IgD-negative memory B cell (primary cell): ENCODE data around the gene NPAS3. TPM values are rescaled to one million over a fixed set of nuclear protein-coding genes. Genes with fewer than 3 reads are reported as not detected.

Experiments used
- H3K27ac Mint-ChIP-seq, 3 donors: one replicate each; pipeline ENCODE4 v1.8.0; 2020 to 2022; ENCODE audit warnings: mild to moderate bottlenecking in 3 of 3, mixed read lengths in 3 of 3, moderate library complexity in 1 of 3
- H3K27me3 Mint-ChIP-seq: one replicate; pipeline ENCODE4 v1.8.0; 2021; ENCODE audit warnings: mixed read lengths
- H3K36me3 Mint-ChIP-seq: one replicate; pipeline ENCODE4 v1.8.0; 2020; ENCODE audit warnings: mild to moderate bottlenecking, mixed read lengths
- H3K4me1 Mint-ChIP-seq, 3 donors: one replicate each; pipeline ENCODE4 v1.8.0; 2020 to 2022; ENCODE audit warnings: mixed read lengths in 3 of 3, mild to moderate bottlenecking in 1 of 3
- H3K4me3 Mint-ChIP-seq, 4 donors: one replicate each; pipeline ENCODE4 v1.8.0; 2020 to 2022; ENCODE audit warnings: mild to moderate bottlenecking in 4 of 4, mixed read lengths in 4 of 4, moderate library complexity in 3 of 4
- H3K9me3 Mint-ChIP-seq, 3 donors: one replicate each; pipeline ENCODE4 v1.8.0; 2020 to 2021; ENCODE audit warnings: mixed read lengths in 3 of 3, mild to moderate bottlenecking in 1 of 3
- polyA plus RNA-seq: library from polyadenylated mRNA; unstranded; fragments of 300-500 nt; fragmentation: Illumina TruSeq; gene quantifications from one replicate; pipeline ENCODE4 v1.2.3, GENCODE V29; 2021

Gene NPAS3
- polyA plus RNA-seq, 1 donor from 2014 or later: not detected

GRCh38 chr14:33800735-33801163, 862.1 kb downstream of the NPAS3 start:
- Mint-ChIP-seq H3K9me3 (peaks cover 0 to 4% (median 3%) of the 10 kb centered on the region in 3 donors), H3K4me3 (no peak overlapping the region), H3K27me3 (peaks cover 17% of the 10 kb centered on the region), H3K36me3 (no peaks in the 10 kb centered on the region), H3K4me1 (no peaks in the 10 kb centered on the region), H3K27ac (no peak overlapping the region)

- Mint-ChIP-seq H3K27me3 (peaks cover 14% of the 10 kb centered on the region), H3K36me3 (no peaks in the 10 kb centered on the region), H3K4me1 (no peaks in the 10 kb centered on the region), H3K9me3 (peaks cover 0 to 4% (median 3%) of the 10 kb centered on the region in 3 donors), H3K27ac (no peak overlapping the region), H3K4me3 (no peak overlapping the region)
These were observed 864.1 kb downstream of the NPAS3 start for GRCh38 chr14:33802737-33803136.

GRCh38 chr14:33805593-33805992, 866.9 kb downstream of the NPAS3 start:
- Mint-ChIP-seq H3K9me3 (peaks cover 0 to 4% (median 3%) of the 10 kb centered on the region in 3 donors), H3K4me1 (no peaks in the 10 kb centered on the region), H3K36me3 (no peaks in the 10 kb centered on the region), H3K4me3 (no peak overlapping the region), H3K27me3 (peaks cover 8% of the 10 kb centered on the region), H3K27ac (no peak overlapping the region)

- H3K27me3 Mint-ChIP-seq: peaks cover 2% of the 10 kb centered on the region
- H3K36me3 Mint-ChIP-seq: no peaks in the 10 kb centered on the region
- H3K27ac Mint-ChIP-seq: no peak overlapping the region
- H3K4me3 Mint-ChIP-seq: no peak overlapping the region
- H3K4me1 Mint-ChIP-seq: no peaks in the 10 kb centered on the region
- H3K9me3 Mint-ChIP-seq: no peaks in the 10 kb centered on the region
These were observed 868.2 kb downstream of the NPAS3 start for GRCh38 chr14:33806905-33807304.

GRCh38 chr14:33808187-33808586, 869.5 kb downstream of the NPAS3 start:
- H3K4me3 Mint-ChIP-seq: no peak overlapping the region
- no peak overlapping the region for H3K27ac Mint-ChIP-seq
- H3K27me3 Mint-ChIP-seq: peaks cover 2% of the 10 kb centered on the region
- no peaks in the 10 kb centered on the region for H3K36me3 Mint-ChIP-seq
- no peaks in the 10 kb centered on the region for H3K4me1 Mint-ChIP-seq
- no peaks in the 10 kb centered on the region for H3K9me3 Mint-ChIP-seq

GRCh38 chr14:33809396-33809981, 870.8 kb downstream of the NPAS3 start:
- H3K4me3 Mint-ChIP-seq: no peak overlapping the region
- no peaks in the 10 kb centered on the region for H3K4me1 Mint-ChIP-seq
- peaks cover 0 to 3% (median 0%) of the 10 kb centered on the region in 3 donors for H3K9me3 Mint-ChIP-seq
- no peak overlapping the region for H3K27ac Mint-ChIP-seq
- no peaks in the 10 kb centered on the region for H3K36me3 Mint-ChIP-seq
- peaks cover 2% of the 10 kb centered on the region for H3K27me3 Mint-ChIP-seq

- Mint-ChIP-seq H3K27ac (no peak overlapping the region), H3K36me3 (no peaks in the 10 kb centered on the region), H3K4me3 (no peak overlapping the region), H3K27me3 (peaks cover 2% of the 10 kb centered on the region), H3K4me1 (no peaks in the 10 kb centered on the region), H3K9me3 (peaks cover 0 to 5% (median 0%) of the 10 kb centered on the region in 3 donors)
These were observed 871.6 kb downstream of the NPAS3 start for GRCh38 chr14:33810308-33810707.

- no peaks in the 10 kb centered on the region for H3K4me1 Mint-ChIP-seq
- peaks cover 0 to 5% (median 0%) of the 10 kb centered on the region in 3 donors for H3K9me3 Mint-ChIP-seq
- H3K36me3 Mint-ChIP-seq: no peaks in the 10 kb centered on the region
- H3K4me3 Mint-ChIP-seq: peak overlapping the region in 1 of 4 donors; percentile 33
- peak overlapping the region in 1 of 3 donors; percentile 49 for H3K27ac Mint-ChIP-seq
- H3K27me3 Mint-ChIP-seq: peaks cover 2% of the 10 kb centered on the region
These were observed 873.0 kb downstream of the NPAS3 start for GRCh38 chr14:33811721-33812120.

GRCh38 chr14:33812181-33812580, 873.5 kb downstream of the NPAS3 start:
- H3K27me3 Mint-ChIP-seq: peaks cover 2% of the 10 kb centered on the region
- peaks cover 0 to 5% (median 0%) of the 10 kb centered on the region in 3 donors for H3K9me3 Mint-ChIP-seq

GRCh38 chr14:33812601-33813000, 873.9 kb downstream of the NPAS3 start:
- Mint-ChIP-seq H3K27ac (no peak overlapping the region), H3K27me3 (peaks cover 2% of the 10 kb centered on the region), H3K4me3 (no peak overlapping the region), H3K4me1 (no peaks in the 10 kb centered on the region), H3K9me3 (peaks cover 0 to 5% (median 0%) of the 10 kb centered on the region in 3 donors), H3K36me3 (no peaks in the 10 kb centered on the region)

More at GRCh38 chr14:33812181-33812580, 873.5 kb downstream of the NPAS3 start:
- H3K4me3 Mint-ChIP-seq: no peak overlapping the region
- H3K27ac Mint-ChIP-seq: peak overlapping the region in 1 of 3 donors; percentile 49
- H3K4me1 Mint-ChIP-seq: no peaks in the 10 kb centered on the region
- H3K36me3 Mint-ChIP-seq: no peaks in the 10 kb centered on the region

GRCh38 chr14:33814010-33814409, 875.3 kb downstream of the NPAS3 start:
- no peaks in the 10 kb centered on the region for H3K4me1 Mint-ChIP-seq

GRCh38 chr14:33833706-33834465, 895.2 kb downstream of the NPAS3 start:
- no peaks in the 10 kb centered on the region for H3K27me3 Mint-ChIP-seq
- no peak overlapping the region for H3K27ac Mint-ChIP-seq
- no peaks in the 10 kb centered on the region for H3K36me3 Mint-ChIP-seq
- no peaks in the 10 kb centered on the region for H3K4me1 Mint-ChIP-seq
- no peak overlapping the region for H3K4me3 Mint-ChIP-seq
- H3K9me3 Mint-ChIP-seq: peaks cover 0 to 6% (median 5%) of the 10 kb centered on the region in 3 donors

More at GRCh38 chr14:33814010-33814409, 875.3 kb downstream of the NPAS3 start:
- Mint-ChIP-seq H3K27ac (no peak overlapping the region), H3K27me3 (peaks cover 2% of the 10 kb centered on the region), H3K36me3 (no peaks in the 10 kb centered on the region), H3K4me3 (no peak overlapping the region), H3K9me3 (peaks cover 0 to 5% (median 0%) of the 10 kb centered on the region in 3 donors)

GRCh38 chr14:33834466-33835260, 896.0 kb downstream of the NPAS3 start:
- peaks cover 0 to 6% (median 3%) of the 10 kb centered on the region in 3 donors for H3K9me3 Mint-ChIP-seq
- H3K27ac Mint-ChIP-seq: no peak overlapping the region
- peak overlapping the region in 1 of 4 donors; percentile 23 for H3K4me3 Mint-ChIP-seq
- H3K27me3 Mint-ChIP-seq: no peaks in the 10 kb centered on the region
- H3K36me3 Mint-ChIP-seq: no peaks in the 10 kb centered on the region
- H3K4me1 Mint-ChIP-seq: no peaks in the 10 kb centered on the region

GRCh38 chr14:33835261-33835655, 896.6 kb downstream of the NPAS3 start:
- Mint-ChIP-seq H3K27ac (no peak overlapping the region), H3K27me3 (no peaks in the 10 kb centered on the region), H3K36me3 (no peaks in the 10 kb centered on the region), H3K4me1 (no peaks in the 10 kb centered on the region), H3K9me3 (peaks cover 0 to 6% (median 3%) of the 10 kb centered on the region in 3 donors), H3K4me3 (peak overlapping the region in 1 of 4 donors; percentile 23)

- Mint-ChIP-seq H3K27me3 (no peaks in the 10 kb centered on the region), H3K4me1 (no peaks in the 10 kb centered on the region), H3K9me3 (peaks cover 0 to 6% (median 3%) of the 10 kb centered on the region in 3 donors), H3K4me3 (no peak overlapping the region), H3K27ac (no peak overlapping the region), H3K36me3 (no peaks in the 10 kb centered on the region)
These were observed 897.0 kb downstream of the NPAS3 start for GRCh38 chr14:33835677-33836076.
